GM18517 (cell line): ENCODE data around the gene PEX26.

Experiments
- ATAC-seq: cut with Tn5 transposase; IDR thresholded peaks from one replicate; pipeline ENCODE4 v1.9.1; 2021; ENCODE audit warnings: mild to moderate bottlenecking, moderate library complexity; ENCODE audit not compliant: unreplicated experiment

Gene PEX26

GRCh38 chr22:18152519-18152918 is 74.7 kb downstream of the PEX26 start:
- ATAC-seq = no peak

- no peak for ATAC-seq
Measured at GRCh38 chr22:18154821-18155390, 77.1 kb downstream of the PEX26 start.
